Fibroblast of gingiva (primary cell): ENCODE data around the gene MRPL11.

ENCODE experiments used
- DNase-seq: peaks from one replicate; pipeline ENCODE4 v3.0.0-alpha.2; 2011; ENCODE audit warnings: low read depth

MRPL11 gene

DNA sequence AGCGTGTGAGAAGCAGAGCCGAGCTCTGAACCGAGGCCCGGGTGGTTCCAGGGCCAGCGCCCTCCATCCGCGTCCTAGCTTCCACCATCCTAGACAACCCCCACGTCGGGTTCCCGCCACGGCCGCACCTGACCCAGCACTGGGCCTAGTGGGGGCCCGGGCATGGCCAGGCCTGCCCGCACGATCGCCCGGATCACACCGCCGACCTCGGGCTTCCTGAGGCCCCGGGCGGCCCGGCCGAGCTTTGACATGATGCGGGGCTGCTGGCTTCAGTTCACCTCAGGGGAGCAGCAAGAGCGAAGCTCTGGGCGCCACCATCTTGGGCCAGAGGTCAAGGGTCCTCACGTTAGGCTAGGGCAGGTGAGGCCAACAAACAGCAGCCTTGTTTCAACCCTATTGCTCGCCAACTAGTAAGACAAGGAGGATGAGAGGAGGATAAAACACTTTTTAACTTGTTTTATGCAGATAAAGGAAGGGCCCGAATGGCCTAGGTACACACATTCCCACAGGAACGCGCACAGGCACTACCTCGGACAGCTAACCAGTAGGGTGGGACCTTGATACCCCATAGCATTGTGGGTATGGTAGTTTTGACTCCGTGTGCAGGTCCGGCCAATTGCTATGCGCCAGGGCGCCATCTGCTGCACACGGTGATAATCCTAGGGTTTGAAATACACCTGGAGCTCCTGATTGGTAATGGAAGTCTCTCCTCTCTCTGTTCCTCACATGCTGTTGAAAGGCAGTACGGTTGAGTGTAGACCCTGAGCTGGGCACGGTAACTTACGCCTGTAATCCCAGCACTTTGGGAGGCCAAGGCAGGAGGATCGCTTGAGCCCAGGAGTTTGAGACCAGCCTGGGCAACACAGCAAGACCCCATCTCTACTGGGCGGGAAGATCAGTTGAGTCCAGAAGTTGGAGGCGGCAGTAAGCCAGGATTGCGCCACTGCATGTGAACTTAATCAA is at the start of gene MRPL11:
MRPL11 (minus strand) TSS at position 345 of the 963 bp plus-strand sequence; CDS start at position 251, 94 bp downstream.
- DNase-seq = peak; percentile 89

- DNase-seq = no peak
Measured at GRCh38 chr11:66484806-66485380, 46.2 kb upstream of the MRPL11 start.

- DNase-seq = peak; percentile 97
Measured at GRCh38 chr11:66480117-66480938, 41.7 kb upstream of the MRPL11 start, which contains the start of gene DPP3. DPP3 (plus strand) TSS chr11:66480434; CDS start chr11:66482201, 1,767 bp downstream.

GRCh38 chr11:66479394-66480116 is 40.9 kb upstream of the MRPL11 start:
- DNase-seq = peak; percentile 42

GRCh38 chr11:66478729-66479393 is 40.2 kb upstream of the MRPL11 start:
- no peak for DNase-seq

DNA sequence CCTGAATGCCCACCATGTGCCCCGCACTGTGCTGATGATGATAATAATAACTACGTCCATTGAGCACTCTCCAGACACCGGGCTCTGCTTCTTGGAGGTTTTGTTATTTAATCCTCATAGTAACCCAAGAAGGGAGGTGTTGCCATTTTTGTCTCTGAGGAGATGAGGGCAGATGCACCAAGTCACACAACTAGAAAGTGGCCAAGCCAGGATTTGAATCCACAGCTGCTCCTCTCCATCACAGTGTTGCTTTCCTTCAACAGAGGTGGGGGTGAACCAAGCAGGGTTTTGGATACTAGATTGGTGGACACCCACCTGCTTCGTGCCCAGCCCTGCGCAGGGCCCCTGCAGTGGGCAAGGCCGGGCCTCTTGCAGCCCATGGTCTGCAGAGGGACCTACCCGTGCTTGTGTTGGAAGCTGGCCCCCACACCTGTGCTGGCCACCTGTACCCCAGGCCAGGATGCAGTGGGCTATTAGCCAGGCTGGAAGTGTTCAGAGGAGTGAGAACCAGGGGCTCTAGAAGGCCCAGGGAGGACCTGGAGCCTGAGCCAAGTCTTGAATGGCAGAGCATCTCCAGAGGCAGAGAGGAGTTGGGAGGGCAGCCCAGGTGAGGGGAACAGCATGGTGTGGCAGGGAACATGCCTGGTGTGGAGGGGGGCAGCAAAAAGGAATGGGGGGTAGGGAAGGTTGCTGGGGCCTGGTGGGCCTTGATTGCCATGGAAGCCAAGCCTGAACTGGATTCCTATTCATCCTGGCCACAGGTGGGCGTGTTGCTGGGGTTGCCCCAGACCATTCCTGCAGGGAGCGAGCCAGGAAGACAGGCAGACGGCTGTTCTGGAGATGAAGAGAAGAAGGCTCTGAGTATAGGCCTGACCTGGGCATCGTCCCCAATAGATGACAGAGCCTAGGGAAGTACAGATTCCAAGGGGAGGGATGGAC is 38.9 kb upstream of the MRPL11 start:
- no peak for DNase-seq

DNA sequence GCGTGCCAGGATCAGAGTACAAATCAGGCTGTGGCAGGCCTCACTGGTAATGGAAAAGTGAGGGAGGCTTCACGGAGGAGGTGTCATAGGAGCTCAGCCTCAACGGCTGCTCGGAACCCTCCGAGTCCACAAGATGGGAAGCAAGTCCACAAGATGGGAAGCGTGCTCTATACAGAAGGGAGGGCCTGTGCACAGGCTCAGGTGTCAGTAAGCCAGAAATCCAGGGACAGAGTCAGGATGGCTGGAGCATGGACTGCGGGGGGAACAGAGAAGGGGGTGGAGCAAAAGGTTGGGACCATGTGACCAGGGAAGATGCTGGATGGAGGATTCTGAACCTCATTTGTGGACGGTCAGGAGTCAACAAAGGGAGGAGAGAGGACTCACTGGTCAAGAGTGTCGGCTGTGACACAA is 38.2 kb upstream of the MRPL11 start:
- DNase-seq = no peak

DNA sequence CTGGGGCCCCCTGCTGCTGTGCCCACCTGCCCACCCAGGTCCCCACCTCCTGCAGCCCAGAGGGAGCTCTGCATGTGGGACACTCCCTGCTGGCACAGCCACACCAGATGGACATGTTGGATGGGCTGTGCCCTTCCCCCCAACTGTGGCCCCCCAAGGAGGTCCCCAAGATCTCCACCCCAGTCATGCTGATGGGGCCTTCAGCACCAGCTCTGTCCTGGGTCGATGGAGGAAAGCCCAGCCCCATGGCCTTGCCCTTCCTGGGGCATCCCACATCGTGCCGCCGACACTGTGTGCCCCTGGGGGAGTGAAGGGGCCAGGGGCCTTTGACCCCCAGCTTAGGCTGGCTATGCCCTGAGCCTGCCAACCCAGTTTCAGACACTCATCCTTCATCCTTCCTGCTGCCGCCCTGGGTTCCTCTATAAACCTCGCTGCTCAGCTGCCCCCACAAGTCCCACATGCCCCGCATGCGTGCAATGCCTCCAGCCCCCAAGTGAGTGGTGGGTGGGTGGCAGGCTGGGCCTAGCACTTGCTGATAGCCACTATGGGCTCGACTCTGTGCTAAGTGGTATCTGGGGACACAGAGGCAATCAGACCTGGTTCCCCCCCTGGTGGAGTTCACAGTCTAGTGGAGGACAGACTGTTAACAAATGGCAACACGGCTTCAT is 37.7 kb upstream of the MRPL11 start:
- DNase-seq = no peak

- no peak for DNase-seq
Measured at GRCh38 chr11:66475349-66476172, 36.9 kb upstream of the MRPL11 start.

- DNase-seq = no peak
Measured at GRCh38 chr11:66473608-66474515, 35.2 kb upstream of the MRPL11 start.

DNA sequence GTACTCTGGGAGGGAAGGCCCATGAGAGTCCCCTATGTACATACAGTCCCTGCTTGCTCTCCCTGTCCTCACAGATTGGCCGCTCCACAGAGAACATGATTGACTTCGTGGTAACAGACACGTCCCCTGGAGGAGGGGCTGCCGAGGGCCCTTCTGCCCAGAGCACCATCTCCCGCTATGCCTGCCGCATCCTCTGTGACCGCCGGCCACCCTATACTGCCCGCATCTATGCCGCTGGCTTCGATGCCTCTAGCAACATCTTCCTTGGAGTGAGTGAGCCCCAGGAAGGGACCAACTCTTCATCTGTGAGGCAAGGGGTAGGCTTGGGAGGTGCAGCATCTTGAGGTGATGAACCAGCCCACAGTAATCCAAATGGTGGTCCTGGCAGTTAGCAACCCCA is 34.5 kb upstream of the MRPL11 start:
- DNase-seq = no peak

DNA sequence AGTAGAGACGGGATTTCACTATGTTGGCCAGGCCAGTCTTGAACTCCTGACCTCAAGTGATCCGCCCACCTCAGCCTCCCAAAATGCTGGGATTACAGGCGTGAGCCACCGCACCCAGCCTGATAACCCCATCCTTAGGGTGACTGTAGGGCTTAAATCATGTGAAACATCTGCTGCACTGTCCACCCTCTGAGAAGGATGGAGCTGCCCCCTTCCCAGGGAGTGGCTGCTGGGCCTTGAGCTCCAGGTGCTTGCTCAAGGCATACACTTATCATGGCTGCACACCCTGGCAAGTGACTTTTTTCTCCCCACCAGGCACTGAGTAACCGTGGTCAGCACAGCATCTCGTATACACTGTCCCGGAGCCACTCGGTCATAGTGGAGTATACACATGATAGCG is 33.4 kb upstream of the MRPL11 start:
- DNase-seq = no peak

DNA sequence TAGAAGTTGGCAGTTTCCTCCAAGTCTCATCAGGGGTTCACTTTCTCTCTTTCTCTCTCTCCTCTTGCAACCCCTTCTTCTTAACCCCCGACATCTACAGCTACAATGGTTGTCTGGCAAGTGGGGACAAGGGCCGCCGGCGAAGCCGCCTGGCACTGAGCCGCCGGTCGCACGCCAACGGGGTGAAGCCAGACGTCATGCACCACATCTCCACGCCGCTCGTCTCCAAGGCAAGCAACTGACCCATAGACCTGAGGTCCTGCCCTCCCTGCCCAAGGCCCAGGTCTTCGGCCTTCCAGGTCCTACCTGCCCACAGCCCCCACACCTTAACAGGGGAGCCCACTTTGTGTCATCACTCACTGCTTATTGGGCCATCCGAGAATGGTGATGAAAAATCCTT is 32.5 kb upstream of the MRPL11 start:
- no peak for DNase-seq

DNA sequence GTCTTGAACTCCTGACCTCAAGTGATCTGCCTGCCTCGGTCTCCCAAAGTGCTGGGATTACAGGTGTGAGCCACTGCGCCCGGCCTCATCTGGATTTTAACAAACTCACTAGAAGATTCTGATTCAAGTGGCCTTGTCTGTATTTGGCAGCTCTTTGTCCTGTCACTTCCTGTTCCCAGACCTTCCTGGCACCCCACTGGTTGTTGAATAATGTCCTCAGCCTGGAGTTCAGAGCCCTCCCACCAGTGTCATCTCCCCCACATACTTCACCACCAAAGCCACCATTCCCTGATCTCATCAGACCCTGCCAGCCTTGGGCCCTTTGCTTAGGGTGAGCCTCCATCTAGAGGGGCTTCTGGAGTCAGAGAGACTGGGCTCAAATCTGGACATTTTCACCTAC is 31.4 kb upstream of the MRPL11 start:
- DNase-seq = no peak

DNA sequence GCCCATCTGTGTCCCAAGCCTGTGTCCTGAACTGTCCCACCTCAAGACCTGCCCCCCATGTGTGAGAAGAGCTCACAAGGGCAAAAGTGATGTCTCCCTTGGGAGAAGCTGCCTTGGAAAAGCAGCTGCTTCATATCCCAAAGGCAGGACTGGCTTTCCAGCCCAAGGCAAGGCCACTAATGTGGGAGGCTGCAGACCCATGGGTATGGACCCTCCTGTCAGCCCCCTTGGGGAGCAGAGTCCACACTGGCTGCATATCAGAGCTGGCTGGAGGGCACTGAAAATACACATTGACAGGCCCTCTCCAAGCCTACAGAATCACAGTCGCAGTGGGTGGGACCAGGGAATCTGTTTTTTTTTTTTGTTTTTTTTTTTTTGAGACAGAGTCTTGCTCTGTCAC is 30.8 kb upstream of the MRPL11 start:
- DNase-seq = no peak

DNA sequence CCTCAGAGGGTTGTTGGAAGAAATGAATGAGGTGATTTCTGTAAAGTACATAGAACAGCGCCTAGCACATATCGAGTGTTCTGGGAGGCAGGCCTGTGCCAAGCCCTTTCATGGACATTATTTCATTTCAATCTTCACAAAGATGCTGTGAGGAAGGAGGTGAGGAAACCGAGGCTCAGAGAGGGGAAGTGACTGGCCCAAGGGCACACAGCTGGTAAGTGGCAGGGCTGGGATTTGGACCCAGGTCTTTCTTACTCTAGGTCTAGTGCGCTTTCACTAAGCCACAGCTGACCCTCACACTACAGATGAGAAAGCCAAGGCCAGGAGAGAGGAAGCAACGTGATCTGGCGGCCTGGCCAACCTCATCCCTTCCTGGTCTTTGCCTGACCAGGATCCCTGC is 30.0 kb upstream of the MRPL11 start:
- DNase-seq = no peak

DNA sequence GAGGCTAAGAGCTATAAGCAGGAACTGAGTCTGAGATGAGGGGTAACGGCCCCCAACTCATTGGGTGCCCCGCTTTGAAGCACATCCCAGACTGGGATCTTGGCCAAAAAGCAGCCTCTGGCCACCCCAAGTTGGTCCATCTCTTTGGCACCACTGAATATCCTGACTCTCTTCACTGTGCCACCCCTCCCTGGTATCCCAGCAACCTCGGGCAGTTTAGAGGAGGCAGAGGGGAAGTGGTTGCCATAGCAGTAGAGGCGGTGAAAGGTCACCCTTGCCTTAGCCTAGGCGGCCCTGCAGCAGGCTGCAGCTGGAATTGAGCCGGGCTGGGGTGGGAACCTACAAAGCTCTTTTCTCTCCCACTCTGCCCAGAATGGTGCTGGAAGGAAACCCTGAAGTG is 29.1 kb upstream of the MRPL11 start:
- peak; percentile 50 for DNase-seq
